HG03280 (cell line): Measurements from ENCODE around the gene BCL11B.

Experiments
- ATAC-seq: cut with Tn5 transposase; IDR thresholded peaks from one replicate; pipeline ENCODE4 v1.9.1; 2021; ENCODE audit warnings: mild to moderate bottlenecking, moderate library complexity; ENCODE audit not compliant: unreplicated experiment

The BCL11B gene

GRCh38 chr14:99123208-99123870 is 148.7 kb downstream of the BCL11B start:
- ATAC-seq = no peak

GRCh38 chr14:99122521-99123125 is 149.4 kb downstream of the BCL11B start:
- no peak for ATAC-seq

GRCh38 chr14:99121319-99121875 is 150.6 kb downstream of the BCL11B start:
- no peak for ATAC-seq

GRCh38 chr14:99120526-99121318 is 151.3 kb downstream of the BCL11B start:
- ATAC-seq = no peak

- no peak for ATAC-seq
These were observed 152.2 kb downstream of the BCL11B start for GRCh38 chr14:99119554-99120525.
